IPS-18c (cell line): ENCODE measurements around the gene ATP4B.

Experiments used
- H3K4me3 ChIP-seq: 2 replicates; pipeline ENCODE4 v1.7.0; 2013; ENCODE audit warnings: low read depth, mild to moderate bottlenecking, low read length, moderate library complexity; ENCODE audit not compliant: insufficient read depth
- H3K9me3 ChIP-seq: one replicate; pipeline ENCODE4 v1.6.1; 2013; ENCODE audit warnings: mild to moderate bottlenecking, low read length, moderate library complexity; ENCODE audit not compliant: control insufficient read depth, insufficient read depth

The ATP4B gene

GRCh38 chr13:113657851-113658741, at the start of gene ATP4B:
Gene ATP4B, minus strand, starts transcription at chr13:113658198. Its CDS starts 54 bp downstream, at chr13:113658144.
- H3K9me3 ChIP-seq, result no peaks in the 10 kb centered on the region
- H3K4me3 ChIP-seq, result no peak within 1 kb of the TSS

- Histone ChIP-seq H3K4me3 (no peak overlapping the region), H3K9me3 (no peaks in the 10 kb centered on the region)
Observed at GRCh38 chr13:113672002-113672651, 14.1 kb upstream of the ATP4B start.

- Histone ChIP-seq H3K9me3 (no peaks in the 10 kb centered on the region), H3K4me3 (no peak overlapping the region)
Observed at GRCh38 chr13:113671066-113672001, 13.3 kb upstream of the ATP4B start.

GRCh38 chr13:113670541-113670940, 12.5 kb upstream of the ATP4B start:
- Histone ChIP-seq H3K4me3 (no peak overlapping the region), H3K9me3 (no peaks in the 10 kb centered on the region)

- no peaks in the 10 kb centered on the region for H3K9me3 ChIP-seq
- no peak overlapping the region for H3K4me3 ChIP-seq
Observed at GRCh38 chr13:113669755-113670341, 11.8 kb upstream of the ATP4B start.

GRCh38 chr13:113669231-113669754, 11.3 kb upstream of the ATP4B start:
- Histone ChIP-seq H3K9me3 (no peaks in the 10 kb centered on the region), H3K4me3 (no peak overlapping the region)

GRCh38 chr13:113668491-113668971, 10.5 kb upstream of the ATP4B start:
- H3K9me3 ChIP-seq, result no peaks in the 10 kb centered on the region
- no peak overlapping the region for H3K4me3 ChIP-seq

GRCh38 chr13:113667771-113668490, 9.9 kb upstream of the ATP4B start:
- H3K4me3 ChIP-seq, result no peak overlapping the region
- no peaks in the 10 kb centered on the region for H3K9me3 ChIP-seq

- no peaks in the 10 kb centered on the region for H3K9me3 ChIP-seq
- H3K4me3 ChIP-seq, result no peak within 1 kb of the TSS
Observed at GRCh38 chr13:113666951-113667701, 9.1 kb upstream of the ATP4B start, which contains the start of gene GRK1. Gene GRK1, plus strand, starts transcription at chr13:113667219. Its CDS starts 168 bp downstream, at chr13:113667387.

GRCh38 chr13:113666329-113666670, 8.3 kb upstream of the ATP4B start:
- H3K4me3 ChIP-seq, result no peak overlapping the region
- no peaks in the 10 kb centered on the region for H3K9me3 ChIP-seq

GRCh38 chr13:113665597-113666328, 7.8 kb upstream of the ATP4B start:
- H3K9me3 ChIP-seq, result no peaks in the 10 kb centered on the region
- no peak overlapping the region for H3K4me3 ChIP-seq

GRCh38 chr13:113664751-113665596, 7.0 kb upstream of the ATP4B start:
- Histone ChIP-seq H3K4me3 (no peak overlapping the region), H3K9me3 (no peaks in the 10 kb centered on the region)

- H3K4me3 ChIP-seq, result no peak overlapping the region
Observed at GRCh38 chr13:113663934-113664333, 5.9 kb upstream of the ATP4B start.

GRCh38 chr13:113661509-113661908, 3.5 kb upstream of the ATP4B start:
- Histone ChIP-seq H3K9me3 (no peaks in the 10 kb centered on the region), H3K4me3 (no peak overlapping the region)

More at GRCh38 chr13:113663934-113664333, 5.9 kb upstream of the ATP4B start:
- no peaks in the 10 kb centered on the region for H3K9me3 ChIP-seq
